Suprapubic skin (tissue), 4 donors: Measurements from ENCODE around the gene OCSTAMP.

Source experiments
- CTCF ChIP-seq, 2 donors: fragments of 200-600 bp in 1 of 2; fragments of 450-650 bp in 1 of 2; sonication (generic) in 1 of 2; IDR thresholded peaks; one replicate each; pipeline ENCODE4 v1.5.1; 2016 to 2019; ENCODE audit warnings: antibody characterized with exemption in 2 of 2, mild to moderate bottlenecking in 1 of 2, moderate library complexity in 1 of 2
- POLR2A ChIP-seq, 2 donors: fragments of 450-650 bp; IDR thresholded peaks; one replicate each; pipeline ENCODE4 v1.6.1; 2017; ENCODE audit warnings: antibody characterized with exemption in 2 of 2, mild to moderate bottlenecking in 2 of 2, moderate library complexity in 2 of 2
- POLR2AphosphoS5 ChIP-seq, 3 donors: sonication (generic); formaldehyde crosslinking; IDR thresholded peaks; one replicate each; pipeline ENCODE4 v1.6.1; 2017; ENCODE audit warnings: antibody characterized with exemption in 3 of 3

- TF ChIP-seq CTCF (IDR thresholded peaks at IDR 0.05): no peak
- TF ChIP-seq POLR2A (IDR thresholded peaks at IDR 0.05): no peak
- TF ChIP-seq POLR2AphosphoS5 (IDR thresholded peaks at IDR 0.05): no peak
These were observed 8.5 kb upstream of the OCSTAMP start for GRCh38 chr20:46559001-46559400.
